Measurements from ENCODE around the gene IQGAP1. TPM values are rescaled to one million over a fixed set of nuclear protein-coding genes. Genes with fewer than 3 reads are reported as not detected.

Gene IQGAP1
- total and polyA plus RNA-seq, 2 of the 13 experiments (the other 11 are each of a cell fraction or from before 2014, with no cell fraction given) = 29.5 to 37.9 TPM

DNA sequence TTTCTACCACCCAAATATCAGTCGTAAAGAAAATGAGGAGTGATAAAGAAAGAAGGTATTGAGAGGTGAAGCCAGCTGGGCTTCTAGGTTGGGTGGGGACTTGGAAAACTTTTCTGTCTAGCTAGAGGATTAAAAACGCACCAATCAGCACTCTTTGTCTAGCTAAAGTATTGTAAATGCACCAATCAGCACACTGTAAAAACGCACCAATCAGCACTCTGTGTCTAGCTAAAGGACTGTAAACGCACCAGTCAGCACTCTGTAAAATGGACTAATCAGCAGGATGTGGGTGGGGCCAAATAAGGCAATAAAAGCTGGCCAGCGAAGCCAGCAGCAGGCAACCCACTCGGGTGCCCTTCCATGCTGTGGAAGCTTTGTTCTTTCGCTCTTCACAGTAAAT, 13.0 kb upstream of the IQGAP1 start:
- BruUV-seq (replicated peaks) = no TSS peak
- FAIRE-seq (no peak), DNase-seq (ENCODE audit: low spot score) (no peak), ATAC-seq (no peak)
- Histone ChIP-seq H4K20me1 (ENCODE audit: insufficient read depth, low read length) (no peaks in the 10 kb centered on the region), H3K4me2 (ENCODE audit: low read depth, low read length) (no peak overlapping the region), H3K4me3 (replicated peaks in 1 of 3; ENCODE audit: insufficient read depth in 1 of 3, low read depth in 2 of 3, low read length in 3 of 3) (no peak overlapping the region), H3K79me2 (ENCODE audit: insufficient read depth, low read length) (no peaks in the 10 kb centered on the region), H3K27ac (ENCODE audit: extremely low read length, insufficient read depth, low read length) (no peak overlapping the region), H2AFZ (ENCODE audit: low read length) (no peak overlapping the region), H3K4me1 (ENCODE audit: insufficient read depth, low read length) (no peaks in the 10 kb centered on the region), H3K36me3 (replicated peaks in 1 of 2; ENCODE audit: control insufficient read depth in 1 of 2, insufficient read depth in 2 of 2, low read length in 2 of 2) (no peaks in the 10 kb centered on the region), H3K27me3 (ENCODE audit: control insufficient read depth in 1 of 2, insufficient read depth in 2 of 2, low read length in 2 of 2) (no peaks in the 10 kb centered on the region), H3K9ac (ENCODE audit: insufficient read depth, low read depth, low read length) (no peak overlapping the region), H3K9me3 (ENCODE audit: low read length) (peaks cover 7% of the 10 kb centered on the region; the same call in 1 of the 2 replicates)
- TF ChIP-seq JDP2 (CRISPR knock-in tag; IDR thresholded peaks at IDR 0.05; ENCODE audit: borderline replicate concordance) (no peak), NFYB (CRISPR knock-in tag; IDR thresholded peaks at IDR 0.05) (peak; percentile 53; the same call in 1 of the 2 replicates), NRL (CRISPR knock-in tag; IDR thresholded peaks at IDR 0.05; ENCODE audit: borderline replicate concordance) (no peak), MAFG (CRISPR knock-in tag; IDR thresholded peaks at IDR 0.05) (no peak), ZSCAN12 (CRISPR knock-in tag; IDR thresholded peaks at IDR 0.05) (no peak), ZNF326 (CRISPR knock-in tag; IDR thresholded peaks at IDR 0.05; ENCODE audit: borderline replicate concordance) (no peak), SMYD3 (CRISPR knock-in tag; IDR thresholded peaks at IDR 0.05) (no peak), ZNF501 (CRISPR knock-in tag; IDR thresholded peaks at IDR 0.05) (no peak), KLF13 (CRISPR knock-in tag; IDR thresholded peaks at IDR 0.05) (no peak), ZFP82 (CRISPR knock-in tag; IDR thresholded peaks at IDR 0.05; ENCODE audit: borderline replicate concordance) (no peak), MAFK (conservative IDR thresholded peaks at IDR 0.05 in 1 of 2, IDR thresholded peaks at IDR 0.05 in 1 of 2; ENCODE audit: low read length in 2 of 2) (peak; percentile 61 to 80; a peak in 3 of 4 replicates), MAFF (IDR thresholded peaks at IDR 0.05; ENCODE audit: low read depth, low read length) (peak; percentile 74)
- TF ChIP-seq, protein P1, sequence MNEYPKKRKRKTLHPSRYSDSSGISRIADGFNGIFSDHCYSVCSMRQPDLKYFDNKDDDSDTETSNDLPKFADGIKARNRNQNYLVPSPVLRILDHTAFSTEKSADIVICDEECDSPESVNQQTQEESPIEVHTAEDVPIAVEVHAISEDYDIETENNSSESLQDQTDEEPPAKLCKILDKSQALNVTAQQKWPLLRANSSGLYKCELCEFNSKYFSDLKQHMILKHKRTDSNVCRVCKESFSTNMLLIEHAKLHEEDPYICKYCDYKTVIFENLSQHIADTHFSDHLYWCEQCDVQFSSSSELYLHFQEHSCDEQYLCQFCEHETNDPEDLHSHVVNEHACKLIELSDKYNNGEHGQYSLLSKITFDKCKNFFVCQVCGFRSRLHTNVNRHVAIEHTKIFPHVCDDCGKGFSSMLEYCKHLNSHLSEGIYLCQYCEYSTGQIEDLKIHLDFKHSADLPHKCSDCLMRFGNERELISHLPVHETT (CRISPR knock-in tag; conservative IDR thresholded peaks at IDR 0.05) = no peak
- ChIA-PET POLR2A (interaction anchor here (1.1 kb wide), 1 partner anchor 13 kb away, joined by 3 read pairs; the partner anchor contains the start of gene IQGAP1), CTCF (ENCODE audit: low intra/inter-chr PET ratio, low total read pairs) (no interaction called here)
- intact Hi-C loops (cut with micrococcal nuclease; ENCODE audit: unreplicated experiment) = no loop called here
- in situ Hi-C loops (cut with HindIII; ENCODE audit: extremely low pct_ligation_motif_present, low pct_unique_long_range_greater_than_20kb) = no loop called here
- 75% methylated on average over 5 of the region's 7 CpGs for WGBS (ENCODE audit: low lambda C conversion rate)

All from HepG2 (cell line).